A673 (cell line): ENCODE data around the gene CHD9. TPM values are rescaled to one million over a fixed set of nuclear protein-coding genes. Genes with fewer than 3 reads are reported as not detected.
"Not testable (repeated sequence)": the region's sequence is repeated elsewhere in the genome, so short reads cannot be mapped to it uniquely, and the experiment has no call there.

Experiments
- BruUV-seq: library from RNA; stranded (reverse); fragments of 400-500 nt; replicated peaks from 2 replicates; lab custom pipeline; 2021; lab: Mats Ljungman, UMichigan
- CTCF ChIA-PET: fragments of 300-600 bp; sonication (Branson Sonifier 250); formaldehyde crosslinking; loops from one replicate; lab custom pipeline; 2022; ENCODE audit warnings: antibody characterized with exemption; lab: Charles Lee
- POLR2A ChIA-PET: fragments of 300-600 bp; sonication (Branson Sonifier 250); formaldehyde crosslinking; loops from one replicate; lab custom pipeline; 2022; ENCODE audit warnings: antibody characterized with exemption; ENCODE audit not compliant: low non-redundant PET; lab: Charles Lee
- DNase-seq: peaks from one replicate; pipeline ENCODE4 v3.0.0-alpha.2; 2015; ENCODE audit warnings: low spot score
- H3K27ac ChIP-seq: fragments of 200-600 bp; sonication (generic); 2 replicates; pipeline ENCODE4 v1.5.1; 2016; ENCODE audit warnings: mixed run types, low read depth, mild to moderate bottlenecking, mixed read lengths, antibody characterized with exemption, low read length; ENCODE audit not compliant: poor library complexity, severe bottlenecking
- H3K27me3 ChIP-seq: fragments of 200-600 bp; sonication (generic); replicated peaks from 2 replicates; pipeline ENCODE4 v1.6.1; 2017; ENCODE audit warnings: mixed run types, low read depth, mild to moderate bottlenecking, mixed read lengths, antibody characterized with exemption, low read length; ENCODE audit not compliant: insufficient read depth, poor library complexity
- H3K36me3 ChIP-seq: fragments of 200-600 bp; sonication (generic); 2 replicates; pipeline ENCODE4 v1.6.1; 2016; ENCODE audit warnings: mixed run types, mild to moderate bottlenecking, mixed read lengths, antibody characterized with exemption, low read length; ENCODE audit not compliant: insufficient read depth, poor library complexity, severe bottlenecking
- H3K4me1 ChIP-seq: fragments of 200-600 bp; sonication (generic); 2 replicates; pipeline ENCODE4 v1.6.1; 2017; ENCODE audit warnings: mixed run types, mild to moderate bottlenecking, mixed read lengths, antibody characterized with exemption, low read length; ENCODE audit not compliant: insufficient read depth, poor library complexity, severe bottlenecking
- H3K4me3 ChIP-seq: fragments of 200-600 bp; sonication (generic); 2 replicates; pipeline ENCODE4 v1.5.1; 2016; ENCODE audit warnings: low read depth, mixed run types, mild to moderate bottlenecking, mixed read lengths, low read length; ENCODE audit not compliant: poor library complexity, severe bottlenecking
- H3K9me3 ChIP-seq: fragments of 200-600 bp; sonication (generic); 2 replicates; pipeline ENCODE4 v1.6.1; 2016; ENCODE audit warnings: mixed run types, low read depth, mild to moderate bottlenecking, mixed read lengths, antibody characterized with exemption, low read length; ENCODE audit not compliant: poor library complexity, severe bottlenecking
- CTCF ChIP-seq: fragments of 300-800, 200-600 bp; sonication (generic); conservative IDR thresholded peaks from 2 replicates; pipeline ENCODE4 v1.5.1; 2017; ENCODE audit warnings: low read depth, mild to moderate bottlenecking, antibody characterized with exemption, low read length, moderate library complexity, mixed read lengths
- EZH2 ChIP-seq: fragments of 200-600 bp; sonication (generic); IDR thresholded peaks from 2 replicates; pipeline ENCODE4 v1.6.1; 2017; ENCODE audit warnings: borderline replicate concordance, low read depth, mild to moderate bottlenecking, mixed read lengths, antibody characterized with exemption, low read length; ENCODE audit not compliant: poor library complexity, severe bottlenecking
- intact Hi-C: fragments of 100-400 bp; cut with micrococcal nuclease; formaldehyde crosslinking; loops from one replicate; pipeline ENCODE4 v1.10.0; 2022; ENCODE audit not compliant: unreplicated experiment
- total RNA-seq: library from RNA; stranded (reverse); gene quantifications from 2 replicates; pipeline ENCODE4 v1.2.3, GENCODE V29; 2021

CHD9 gene
- total RNA-seq, 1 experiment from 2014 or later = 76.8 TPM

DNA sequence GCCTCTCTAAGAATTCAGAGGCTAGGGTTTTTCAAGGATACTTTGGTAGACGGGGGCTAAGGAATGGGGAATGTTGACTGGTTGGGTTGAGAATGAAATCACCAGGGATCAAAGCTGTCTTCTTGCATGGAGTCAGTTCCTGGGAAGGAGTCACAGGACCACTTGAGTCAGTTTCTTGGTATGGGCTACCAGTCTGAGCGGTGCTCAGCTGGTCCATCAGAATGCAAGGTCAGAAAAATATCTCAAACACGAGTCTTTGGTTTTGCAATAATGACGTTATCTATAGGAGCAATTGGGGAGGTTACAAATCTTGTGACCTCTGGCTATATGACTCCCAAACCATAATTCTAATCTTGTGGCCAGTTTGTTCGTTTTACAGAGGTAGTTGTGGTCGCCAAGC lies 20.5 kb upstream of the CHD9 start:
- Histone ChIP-seq H3K4me3 (no peak overlapping the region), H3K4me1 (peaks cover 8% of the 10 kb centered on the region), H3K27me3 (no peaks in the 10 kb centered on the region), H3K36me3 (no peaks in the 10 kb centered on the region), H3K27ac (no peak overlapping the region), H3K9me3 (no peaks in the 10 kb centered on the region)
- TF ChIP-seq EZH2 = no peak
- TF ChIP-seq CTCF = no peak
- DNase-seq = no peak
- intact Hi-C loops = no loop called here
- POLR2A ChIA-PET = no interaction called here
- BruUV-seq = no TSS peak
- CTCF ChIA-PET = interaction anchor here (0.6 kb wide), 1 partner anchor 8 kb away, joined by 5 read pairs; no protein-coding TSS in a partner anchor

DNA sequence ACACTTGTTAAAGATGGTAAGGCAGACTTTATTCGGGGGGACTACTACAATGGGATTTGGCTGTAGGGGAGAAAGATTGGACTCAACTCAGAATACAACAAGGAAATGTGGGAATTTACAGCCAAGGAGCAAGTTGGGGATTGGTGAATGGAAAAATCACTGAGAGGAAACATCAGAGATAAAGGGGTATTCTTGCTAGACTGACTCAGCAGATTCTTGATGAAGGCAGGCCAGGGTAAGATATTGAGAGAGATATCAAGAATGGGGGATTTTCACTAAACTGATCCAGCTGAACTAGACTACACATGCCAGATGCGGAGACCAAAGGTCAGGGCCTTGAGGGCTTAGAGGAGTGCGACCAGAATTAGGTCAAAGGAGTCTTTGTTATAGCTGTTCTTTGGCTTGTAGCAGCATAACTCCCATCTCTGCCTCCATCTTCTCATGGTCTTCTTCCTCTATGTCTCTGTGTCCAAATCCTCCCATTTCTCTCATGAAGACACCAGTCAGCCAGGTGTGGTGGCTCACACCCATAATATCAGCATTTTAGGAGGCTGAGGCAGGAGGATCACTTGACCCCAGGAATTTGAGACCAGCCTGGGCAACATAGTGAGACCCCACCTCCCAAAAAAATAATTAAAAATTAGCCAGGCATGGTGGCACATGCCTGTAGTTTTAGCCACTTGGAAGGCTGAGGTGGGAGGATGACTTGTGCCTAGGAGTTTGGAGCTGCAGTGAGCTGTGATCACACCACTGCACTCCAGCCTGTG lies 19.4 kb upstream of the CHD9 start:
- intact Hi-C loops = no loop called here
- Histone ChIP-seq H3K4me3 (no peak overlapping the region), H3K4me1 (peaks cover 8% of the 10 kb centered on the region), H3K27me3 (no peaks in the 10 kb centered on the region), H3K9me3 (no peaks in the 10 kb centered on the region), H3K27ac (no peak overlapping the region), H3K36me3 (no peaks in the 10 kb centered on the region)
- ChIA-PET POLR2A (interaction anchor here (0.6 kb wide), 1 partner anchor 141 kb away, joined by 3 read pairs; no protein-coding TSS in a partner anchor), CTCF (no interaction called here)
- no TSS peak for BruUV-seq
- DNase-seq = no peak
- TF ChIP-seq EZH2 = no peak
- no peak for TF ChIP-seq CTCF

DNA sequence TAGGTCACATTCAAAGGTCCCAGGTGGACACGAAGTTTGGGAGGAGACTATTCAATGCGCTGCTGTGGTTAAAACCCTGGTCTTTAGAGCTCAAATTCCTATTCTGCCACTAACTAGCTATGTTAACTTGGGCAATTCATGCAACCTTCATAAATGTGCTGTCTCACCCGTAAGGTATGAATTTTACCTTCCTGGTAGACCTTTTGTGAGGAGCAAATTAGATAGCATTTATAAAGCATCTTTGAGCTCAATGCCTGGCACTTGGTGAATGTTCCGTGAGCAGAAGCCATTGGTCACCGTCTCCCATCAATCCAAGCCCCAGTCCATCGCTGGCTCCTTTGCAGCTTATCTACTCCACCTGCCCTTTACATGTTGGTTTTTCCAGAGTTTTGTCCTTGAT lies 18.7 kb upstream of the CHD9 start:
- no peak overlapping the region for H3K27ac ChIP-seq
- H3K4me1 ChIP-seq = peaks cover 11% of the 10 kb centered on the region
- intact Hi-C loops = no loop called here
- TF ChIP-seq CTCF = no peak
- TF ChIP-seq EZH2 = no peak
- no peaks in the 10 kb centered on the region for H3K36me3 ChIP-seq
- POLR2A ChIA-PET = interaction anchor here (0.6 kb wide), 1 partner anchor 140 kb away, joined by 3 read pairs; no protein-coding TSS in a partner anchor
- DNase-seq = no peak
- CTCF ChIA-PET = no interaction called here
- BruUV-seq = no TSS peak
- no peaks in the 10 kb centered on the region for H3K27me3 ChIP-seq
- no peak overlapping the region for H3K4me3 ChIP-seq
- H3K9me3 ChIP-seq = no peaks in the 10 kb centered on the region

DNA sequence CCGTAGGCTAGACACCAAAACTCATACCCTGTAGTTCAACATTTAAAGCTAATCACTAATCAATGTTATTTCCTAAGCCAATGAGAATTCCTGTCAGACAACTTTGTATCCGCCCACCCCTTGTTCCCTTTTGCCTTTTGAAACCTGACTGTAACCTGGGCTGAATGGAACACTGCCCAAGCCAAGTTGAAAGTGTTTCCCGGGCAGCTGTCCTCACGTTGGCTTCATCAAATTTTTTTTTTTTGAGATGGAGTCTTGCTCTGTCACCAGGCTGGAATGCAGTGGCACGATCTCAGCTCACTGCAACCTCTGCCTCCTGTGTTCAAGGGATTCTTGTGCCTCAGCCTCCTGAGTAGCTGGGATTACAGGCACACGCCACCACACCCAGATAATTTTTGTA lies 18.1 kb upstream of the CHD9 start:
- H3K27me3 ChIP-seq, H3K36me3 ChIP-seq, DNase-seq, H3K27ac ChIP-seq, intact Hi-C loops, POLR2A ChIA-PET, H3K9me3 ChIP-seq, H3K4me3 ChIP-seq, BruUV-seq: not testable (repeated sequence)
- peaks cover 12% of the 10 kb centered on the region for H3K4me1 ChIP-seq
- CTCF ChIA-PET = interaction anchor here (1.2 kb wide), 1 partner anchor 14 kb away, joined by 3 read pairs; no protein-coding TSS in a partner anchor
